Suppressor macrophage treated with lipopolysaccharide for 4 hours (primary cell): ENCODE measurements around the gene AZIN2.
"Not testable (repeated sequence)": the region's sequence is repeated elsewhere in the genome, so short reads cannot be mapped to it uniquely, and the experiment has no call there.

ENCODE experiments used
- DNase-seq: peaks from one replicate; pipeline ENCODE4 v3.0.0-alpha.2; 2020

AZIN2 gene

GRCh38 chr1:33080885-33081553 is at the start of gene AZIN2:
Gene AZIN2, plus strand, starts transcription at chr1:33081153. Its CDS starts 1,097 bp downstream, at chr1:33082250.
- peak; percentile 96 for DNase-seq

GRCh38 chr1:33031506-33031905 is 49.4 kb upstream of the AZIN2 start:
- peak; percentile 70 for DNase-seq

GRCh38 chr1:33032126-33032869 is 48.7 kb upstream of the AZIN2 start:
- DNase-seq = peak; percentile 74

GRCh38 chr1:33036051-33036525 is 44.9 kb upstream of the AZIN2 start:
- peak; percentile 44 for DNase-seq

- peak; percentile 98 for DNase-seq
Observed at GRCh38 chr1:33036526-33037503, 44.1 kb upstream of the AZIN2 start, which contains the start of gene AK2. Gene AK2, minus strand, starts transcription at chr1:33036883. Its CDS starts 55 bp downstream, at chr1:33036828.

- peak; percentile 78 for DNase-seq
Observed at GRCh38 chr1:33039840-33040239, 41.1 kb upstream of the AZIN2 start.

GRCh38 chr1:33041026-33041425 is 39.9 kb upstream of the AZIN2 start:
- DNase-seq = no peak

GRCh38 chr1:33042831-33043230 is 38.1 kb upstream of the AZIN2 start:
- DNase-seq = no peak

GRCh38 chr1:33043267-33044092 is 37.5 kb upstream of the AZIN2 start:
- no peak for DNase-seq

GRCh38 chr1:33045246-33045645 is 35.7 kb upstream of the AZIN2 start:
- no peak for DNase-seq

- DNase-seq = peak; percentile 68
Observed at GRCh38 chr1:33045814-33046213, 35.1 kb upstream of the AZIN2 start.

- DNase-seq = not testable (repeated sequence)
Observed at GRCh38 chr1:33046234-33046633, 34.7 kb upstream of the AZIN2 start.

GRCh38 chr1:33047290-33047689 is 33.7 kb upstream of the AZIN2 start:
- DNase-seq = no peak

GRCh38 chr1:33047839-33048305 is 33.1 kb upstream of the AZIN2 start:
- no peak for DNase-seq

- DNase-seq = no peak
Observed at GRCh38 chr1:33048426-33048825, 32.5 kb upstream of the AZIN2 start.

- no peak for DNase-seq
Observed at GRCh38 chr1:33049371-33049770, 31.6 kb upstream of the AZIN2 start.

GRCh38 chr1:33050221-33051076 is 30.5 kb upstream of the AZIN2 start:
- DNase-seq = peak; percentile 93

GRCh38 chr1:33055210-33056008 is 25.5 kb upstream of the AZIN2 start:
- DNase-seq = peak; percentile 86

- no peak for DNase-seq
Observed at GRCh38 chr1:33056426-33056825, 24.5 kb upstream of the AZIN2 start.

- no peak for DNase-seq
Observed at GRCh38 chr1:33057095-33057494, 23.9 kb upstream of the AZIN2 start.
